ENCODE results near the gene CCDC134.

The CCDC134 gene

DNA sequence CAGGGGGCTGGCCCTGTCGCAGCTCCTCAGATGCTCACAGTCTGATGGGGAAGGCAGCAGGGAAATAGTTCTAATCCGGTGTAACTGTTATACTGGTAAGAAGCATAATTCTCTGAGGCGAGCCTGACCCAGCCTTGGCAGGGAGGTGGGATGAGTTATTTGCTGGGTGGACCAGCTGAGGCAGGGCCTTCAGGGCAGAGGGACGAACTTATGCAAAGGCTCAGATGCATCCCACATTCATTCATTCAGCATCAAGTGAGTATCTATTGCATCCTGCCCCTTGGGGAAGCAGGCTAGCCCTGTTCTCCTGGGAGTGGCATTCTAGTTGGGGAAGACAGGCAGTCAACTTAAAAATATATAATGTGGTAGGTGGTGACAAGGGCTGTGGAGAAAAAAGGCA is 18.8 kb downstream of the CCDC134 start (continued):
- TF ChIP-seq ZNF280C (tag by site-specific recombination; IDR thresholded peaks at IDR 0.05) (no peak), ZNF341 (tag by site-specific recombination; IDR thresholded peaks at IDR 0.05; ENCODE audit: low read depth) (no peak)

DNA sequence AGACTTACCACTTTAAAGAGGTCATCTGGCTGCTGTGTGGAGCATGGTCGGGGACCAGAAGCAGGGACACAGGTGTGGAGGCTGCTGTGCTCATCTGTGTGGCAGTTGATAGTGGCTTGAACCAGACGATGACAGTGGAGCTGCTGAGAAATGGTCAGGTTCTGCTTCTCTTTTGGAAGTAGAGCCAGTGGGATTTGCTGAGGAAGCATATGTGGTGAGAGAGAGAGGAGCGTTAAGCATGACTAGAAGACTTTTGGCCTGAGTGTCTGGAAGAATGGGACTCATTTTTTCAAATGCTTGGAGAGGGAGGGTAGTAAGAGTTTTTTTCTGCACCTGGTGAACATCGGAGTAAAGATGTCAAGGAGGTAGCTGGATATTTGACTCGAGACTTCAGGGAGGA is 20.0 kb downstream of the CCDC134 start:
- POLR2A ChIA-PET, result interaction anchor here (1.3 kb wide), 1 partner anchor 20 kb away, joined by 4 read pairs; the partner anchor contains the start of gene CCDC134
- CTCF ChIA-PET, result interaction anchor here (1.3 to 2.4 kb wide), 5 partner anchors 12 to 123 kb away, joined by 4 to 8 read pairs (median 6); partner anchors contain the start of gene CCDC134
- Histone ChIP-seq H3K9me3 (ENCODE audit: control insufficient read depth, insufficient read depth, low read depth, low read length) (no peaks in the 10 kb centered on the region), H3K27ac (ENCODE audit: extremely low read depth, low read depth, low read length) (no peak overlapping the region), H3K4me3 (ENCODE audit: low read depth, low read length) (no peak overlapping the region), H3K4me1 (ENCODE audit: control insufficient read depth, insufficient read depth, low read length) (no peaks in the 10 kb centered on the region), H3K36me3 (ENCODE audit: control insufficient read depth in 2 of 2, insufficient read depth in 1 of 2, low read length in 2 of 2) (peaks cover 6 to 63% of the 10 kb centered on the region in 2 experiments; a peak in 2 of 3 replicates)
- TF ChIP-seq ZNF138 (tag by site-specific recombination; IDR thresholded peaks at IDR 0.05; ENCODE audit: borderline replicate concordance) (no peak), SP7 (tag by site-specific recombination; IDR thresholded peaks at IDR 0.05) (no peak), ZNF692 (tag by site-specific recombination; IDR thresholded peaks at IDR 0.05) (no peak), ZNF302 (tag by site-specific recombination; IDR thresholded peaks at IDR 0.05; ENCODE audit: low read depth) (no peak), ZNF514 (tag by site-specific recombination; IDR thresholded peaks at IDR 0.05) (no peak), SALL2 (tag by site-specific recombination; IDR thresholded peaks at IDR 0.05; ENCODE audit: borderline replicate concordance) (no peak), ZNF24 (tag by site-specific recombination; IDR thresholded peaks at IDR 0.05) (no peak), ZNF510 (tag by site-specific recombination; IDR thresholded peaks at IDR 0.05; ENCODE audit: insufficient replicate concordance) (no peak), ZNF23 (tag by site-specific recombination; IDR thresholded peaks at IDR 0.05; ENCODE audit: borderline replicate concordance) (no peak), ZNF645 (tag by site-specific recombination; IDR thresholded peaks at IDR 0.05) (no peak), PRDM10 (tag by site-specific recombination; IDR thresholded peaks at IDR 0.05) (no peak), MYNN (tag by site-specific recombination; IDR thresholded peaks at IDR 0.05; ENCODE audit: borderline replicate concordance) (no peak), ZNF600 (tag by site-specific recombination; IDR thresholded peaks at IDR 0.05) (no peak), ZNF266 (tag by site-specific recombination; IDR thresholded peaks at IDR 0.05; ENCODE audit: low read depth) (no peak)
- TF ChIP-seq, protein P1, sequence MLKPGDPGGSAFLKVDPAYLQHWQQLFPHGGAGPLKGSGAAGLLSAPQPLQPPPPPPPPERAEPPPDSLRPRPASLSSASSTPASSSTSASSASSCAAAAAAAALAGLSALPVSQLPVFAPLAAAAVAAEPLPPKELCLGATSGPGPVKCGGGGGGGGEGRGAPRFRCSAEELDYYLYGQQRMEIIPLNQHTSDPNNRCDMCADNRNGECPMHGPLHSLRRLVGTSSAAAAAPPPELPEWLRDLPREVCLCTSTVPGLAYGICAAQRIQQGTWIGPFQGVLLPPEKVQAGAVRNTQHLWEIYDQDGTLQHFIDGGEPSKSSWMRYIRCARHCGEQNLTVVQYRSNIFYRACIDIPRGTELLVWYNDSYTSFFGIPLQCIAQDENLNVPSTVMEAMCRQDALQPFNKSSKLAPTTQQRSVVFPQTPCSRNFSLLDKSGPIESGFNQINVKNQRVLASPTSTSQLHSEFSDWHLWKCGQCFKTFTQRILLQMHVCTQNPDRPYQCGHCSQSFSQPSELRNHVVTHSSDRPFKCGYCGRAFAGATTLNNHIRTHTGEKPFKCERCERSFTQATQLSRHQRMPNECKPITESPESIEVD (tag by site-specific recombination; IDR thresholded peaks at IDR 0.05), result no peak

Measured in HEK293 (cell line).